OCI-LY1 (cell line): ENCODE results near the gene ADAMTSL1.

Experiments
- H2AFZ ChIP-seq: fragments of 200-600 bp; sonication (generic), shearing (Covaris generic); 2 replicates; pipeline ENCODE4 v1.6.0; 2014; ENCODE audit warnings: antibody characterized with exemption, mild to moderate bottlenecking, low read length
- H3F3A ChIP-seq: fragments of 200-600 bp; sonication (generic), shearing (Covaris generic); 2 replicates; pipeline ENCODE4 v1.6.0; 2014; ENCODE audit warnings: mild to moderate bottlenecking, antibody characterized with exemption, low read length, moderate library complexity; ENCODE audit not compliant: insufficient read depth
- H3K27ac ChIP-seq: fragments of 200-600 bp; sonication (generic); 2 replicates; pipeline ENCODE4 v1.5.1; 2014; ENCODE audit warnings: low read length, mixed run types, mild to moderate bottlenecking, low read depth; ENCODE audit not compliant: poor library complexity, severe bottlenecking
- H3K27me3 ChIP-seq: fragments of 200-600 bp; sonication (generic); 2 replicates; pipeline ENCODE4 v1.6.0; 2014; ENCODE audit warnings: antibody characterized with exemption, mild to moderate bottlenecking, low read length, moderate library complexity; ENCODE audit not compliant: insufficient read depth
- H3K36me3 ChIP-seq: fragments of 200-600 bp; sonication (generic); 2 replicates; pipeline ENCODE4 v1.6.1; 2014; ENCODE audit warnings: mild to moderate bottlenecking, antibody characterized with exemption, low read length, moderate library complexity, mixed read lengths; ENCODE audit not compliant: insufficient read depth
- H3K4me1 ChIP-seq: fragments of 200-600 bp; sonication (generic); 2 replicates; pipeline ENCODE4 v1.5.1; 2014; ENCODE audit warnings: mild to moderate bottlenecking, low read length, moderate library complexity; ENCODE audit not compliant: insufficient read depth, severe bottlenecking
- H3K4me2 ChIP-seq: fragments of 200-600 bp; sonication (generic), shearing (Covaris generic); 2 replicates; pipeline ENCODE4 v1.6.1; 2014; ENCODE audit warnings: low read length
- H3K4me3 ChIP-seq: fragments of 200-600 bp; sonication (generic); 2 replicates; pipeline ENCODE4 v1.5.1; 2014; ENCODE audit warnings: low read length, low read depth, mild to moderate bottlenecking, mixed read lengths; ENCODE audit not compliant: poor library complexity, severe bottlenecking
- H3K79me2 ChIP-seq: fragments of 200-600 bp; shearing (Covaris generic); 2 replicates; pipeline ENCODE4 v1.6.1; 2016; ENCODE audit warnings: mixed run types, low read length, mixed read lengths; ENCODE audit not compliant: insufficient read depth
- H3K9ac ChIP-seq: fragments of 200-600 bp; sonication (generic), shearing (Covaris generic); 2 replicates; pipeline ENCODE4 v1.6.1; 2014; ENCODE audit warnings: mild to moderate bottlenecking, low read length, mixed read lengths
- H3K9me2 ChIP-seq: fragments of 200-600 bp; sonication (generic), shearing (Covaris generic); 2 replicates; pipeline ENCODE4 v1.6.1; 2014; ENCODE audit warnings: low read depth, mild to moderate bottlenecking, low read length, mixed read lengths
- H3K9me3 ChIP-seq: fragments of 200-600 bp; shearing (Covaris generic); 2 replicates; pipeline ENCODE4 v1.6.1; 2014; ENCODE audit warnings: low read length, mixed read lengths
- H4K20me1 ChIP-seq: fragments of 200-600 bp; sonication (generic), shearing (Covaris generic); 2 replicates; pipeline ENCODE4 v1.6.0; 2016; ENCODE audit warnings: mild to moderate bottlenecking, low read length; ENCODE audit not compliant: insufficient read depth
- EZH2 ChIP-seq: fragments of 200-600 bp; sonication (generic), shearing (Covaris generic); IDR thresholded peaks from 2 replicates; pipeline ENCODE4 v1.8.0; 2017; ENCODE audit warnings: borderline replicate concordance, mixed run types, mild to moderate bottlenecking, antibody characterized with exemption, low read length, moderate library complexity, mixed read lengths
- TF ChIP-seq, protein P1 (sequence below): fragments of 200-600 bp; sonication (generic), shearing (Covaris generic); IDR thresholded peaks from 2 replicates; pipeline ENCODE4 v1.5.1; 2017; ENCODE audit warnings: mild to moderate bottlenecking, antibody characterized with exemption, low read length, moderate library complexity, mixed read lengths

ADAMTSL1 gene

DNA sequence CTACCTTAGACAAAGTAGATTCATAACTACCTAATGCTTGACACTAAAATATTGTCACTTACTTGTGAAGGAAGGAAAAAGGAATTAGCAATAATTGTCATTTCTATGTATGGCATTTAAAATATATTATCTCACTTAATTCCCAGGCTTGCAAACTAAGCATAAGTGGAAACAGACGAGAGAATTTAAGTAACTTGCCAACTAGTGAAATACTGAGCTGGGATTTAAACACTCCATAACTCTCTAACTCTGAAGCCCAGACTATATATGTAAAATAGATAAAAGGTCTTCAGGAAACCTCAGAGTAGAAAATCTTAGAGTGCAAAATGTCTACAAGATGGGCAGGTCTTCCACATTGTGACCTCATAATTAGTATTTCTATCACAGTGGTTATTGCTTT lies 301.3 kb downstream of the ADAMTSL1 start:
- Histone ChIP-seq H3K9ac (no peak overlapping the region), H4K20me1 (no peaks in the 10 kb centered on the region), H3K9me2 (no peaks in the 10 kb centered on the region), H3K4me3 (no peak overlapping the region), H3K79me2 (no peaks in the 10 kb centered on the region), H3K4me1 (no peaks in the 10 kb centered on the region), H3K9me3 (no peaks in the 10 kb centered on the region), H3K27me3 (no peaks in the 10 kb centered on the region), H3K4me2 (no peak overlapping the region), H3F3A (no peaks in the 10 kb centered on the region), H3K36me3 (no peaks in the 10 kb centered on the region), H3K27ac (no peak overlapping the region), H2AFZ (no peak overlapping the region)
- TF ChIP-seq, protein P1, sequence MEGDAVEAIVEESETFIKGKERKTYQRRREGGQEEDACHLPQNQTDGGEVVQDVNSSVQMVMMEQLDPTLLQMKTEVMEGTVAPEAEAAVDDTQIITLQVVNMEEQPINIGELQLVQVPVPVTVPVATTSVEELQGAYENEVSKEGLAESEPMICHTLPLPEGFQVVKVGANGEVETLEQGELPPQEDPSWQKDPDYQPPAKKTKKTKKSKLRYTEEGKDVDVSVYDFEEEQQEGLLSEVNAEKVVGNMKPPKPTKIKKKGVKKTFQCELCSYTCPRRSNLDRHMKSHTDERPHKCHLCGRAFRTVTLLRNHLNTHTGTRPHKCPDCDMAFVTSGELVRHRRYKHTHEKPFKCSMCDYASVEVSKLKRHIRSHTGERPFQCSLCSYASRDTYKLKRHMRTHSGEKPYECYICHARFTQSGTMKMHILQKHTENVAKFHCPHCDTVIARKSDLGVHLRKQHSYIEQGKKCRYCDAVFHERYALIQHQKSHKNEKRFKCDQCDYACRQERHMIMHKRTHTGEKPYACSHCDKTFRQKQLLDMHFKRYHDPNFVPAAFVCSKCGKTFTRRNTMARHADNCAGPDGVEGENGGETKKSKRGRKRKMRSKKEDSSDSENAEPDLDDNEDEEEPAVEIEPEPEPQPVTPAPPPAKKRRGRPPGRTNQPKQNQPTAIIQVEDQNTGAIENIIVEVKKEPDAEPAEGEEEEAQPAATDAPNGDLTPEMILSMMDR: no peak
- TF ChIP-seq EZH2: no peak

DNA sequence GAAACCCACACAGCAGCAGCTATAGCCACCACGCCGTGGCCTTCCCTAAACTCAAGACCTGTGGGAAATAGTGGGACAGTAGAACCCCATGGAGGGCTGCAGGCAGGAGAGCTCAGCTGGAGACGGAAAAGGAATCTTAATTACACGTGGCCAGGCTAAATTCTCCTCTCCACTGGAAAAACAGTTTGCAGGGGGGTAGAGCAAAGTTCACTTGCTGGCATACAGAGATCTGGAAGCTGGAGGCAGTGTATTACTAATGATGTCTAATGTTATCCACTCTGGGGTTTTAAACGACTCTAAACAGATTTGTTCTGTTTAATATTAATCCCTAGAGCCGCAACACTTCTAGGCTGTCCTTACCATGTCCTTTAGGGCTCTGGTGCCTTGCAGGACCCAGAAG lies 302.0 kb downstream of the ADAMTSL1 start:
- no peaks in the 10 kb centered on the region for H3K4me1 ChIP-seq
- no peaks in the 10 kb centered on the region for H3K36me3 ChIP-seq
- no peaks in the 10 kb centered on the region for H4K20me1 ChIP-seq
- no peaks in the 10 kb centered on the region for H3F3A ChIP-seq
- no peaks in the 10 kb centered on the region for H3K79me2 ChIP-seq
- H3K27me3 ChIP-seq: no peaks in the 10 kb centered on the region
- no peak overlapping the region for H3K27ac ChIP-seq
- no peaks in the 10 kb centered on the region for H3K9me2 ChIP-seq
- H2AFZ ChIP-seq: no peak overlapping the region
- no peak overlapping the region for H3K4me2 ChIP-seq
- no peak overlapping the region for H3K9ac ChIP-seq
- no peak overlapping the region for H3K4me3 ChIP-seq
- TF ChIP-seq, protein P1: no peak
- TF ChIP-seq EZH2: no peak
- H3K9me3 ChIP-seq: no peaks in the 10 kb centered on the region

DNA sequence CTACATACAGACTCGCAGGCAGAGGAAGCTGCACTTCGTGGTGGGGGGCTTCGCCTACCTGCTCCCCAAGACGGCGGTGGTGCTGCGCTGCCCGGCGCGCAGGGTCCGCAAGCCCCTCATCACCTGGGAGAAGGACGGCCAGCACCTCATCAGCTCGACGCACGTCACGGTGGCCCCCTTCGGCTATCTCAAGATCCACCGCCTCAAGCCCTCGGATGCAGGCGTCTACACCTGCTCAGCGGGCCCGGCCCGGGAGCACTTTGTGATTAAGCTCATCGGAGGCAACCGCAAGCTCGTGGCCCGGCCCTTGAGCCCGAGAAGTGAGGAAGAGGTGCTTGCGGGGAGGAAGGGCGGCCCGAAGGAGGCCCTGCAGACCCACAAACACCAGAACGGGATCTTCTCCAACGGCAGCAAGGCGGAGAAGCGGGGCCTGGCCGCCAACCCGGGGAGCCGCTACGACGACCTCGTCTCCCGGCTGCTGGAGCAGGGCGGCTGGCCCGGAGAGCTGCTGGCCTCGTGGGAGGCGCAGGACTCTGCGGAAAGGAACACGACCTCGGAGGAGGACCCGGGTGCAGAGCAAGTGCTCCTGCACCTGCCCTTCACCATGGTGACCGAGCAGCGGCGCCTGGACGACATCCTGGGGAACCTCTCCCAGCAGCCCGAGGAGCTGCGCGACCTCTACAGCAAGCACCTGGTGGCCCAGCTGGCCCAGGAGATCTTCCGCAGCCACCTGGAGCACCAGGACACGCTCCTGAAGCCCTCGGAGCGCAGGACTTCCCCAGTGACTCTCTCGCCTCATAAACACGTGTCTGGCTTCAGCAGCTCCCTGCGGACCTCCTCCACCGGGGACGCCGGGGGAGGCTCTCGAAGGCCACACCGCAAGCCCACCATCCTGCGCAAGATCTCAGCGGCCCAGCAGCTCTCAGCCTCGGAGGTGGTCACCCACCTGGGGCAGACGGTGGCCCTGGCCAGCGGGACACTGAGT lies 303.2 kb downstream of the ADAMTSL1 start:
- Histone ChIP-seq H4K20me1 (no peaks in the 10 kb centered on the region), H3K4me3 (no peak overlapping the region), H3K79me2 (no peaks in the 10 kb centered on the region), H3K9me3 (no peaks in the 10 kb centered on the region), H3K27ac (no peak overlapping the region), H3K27me3 (no peaks in the 10 kb centered on the region), H3K9me2 (no peaks in the 10 kb centered on the region), H3F3A (no peaks in the 10 kb centered on the region), H3K9ac (no peak overlapping the region), H3K4me1 (no peaks in the 10 kb centered on the region), H2AFZ (no peak overlapping the region), H3K36me3 (no peaks in the 10 kb centered on the region), H3K4me2 (no peak overlapping the region)
- no peak for TF ChIP-seq EZH2
- TF ChIP-seq, protein P1: no peak
